Measurements from ENCODE around the gene PTTG1IP. TPM values are rescaled to one million over a fixed set of nuclear protein-coding genes. Genes with fewer than 3 reads are reported as not detected.
A peak's percentile ranks its signal among the peaks of the same experiment; 100 is the strongest.

The PTTG1IP gene
- total and polyA plus RNA-seq, 8 donors, result 61.3 to 253 (median 114) TPM

DNA sequence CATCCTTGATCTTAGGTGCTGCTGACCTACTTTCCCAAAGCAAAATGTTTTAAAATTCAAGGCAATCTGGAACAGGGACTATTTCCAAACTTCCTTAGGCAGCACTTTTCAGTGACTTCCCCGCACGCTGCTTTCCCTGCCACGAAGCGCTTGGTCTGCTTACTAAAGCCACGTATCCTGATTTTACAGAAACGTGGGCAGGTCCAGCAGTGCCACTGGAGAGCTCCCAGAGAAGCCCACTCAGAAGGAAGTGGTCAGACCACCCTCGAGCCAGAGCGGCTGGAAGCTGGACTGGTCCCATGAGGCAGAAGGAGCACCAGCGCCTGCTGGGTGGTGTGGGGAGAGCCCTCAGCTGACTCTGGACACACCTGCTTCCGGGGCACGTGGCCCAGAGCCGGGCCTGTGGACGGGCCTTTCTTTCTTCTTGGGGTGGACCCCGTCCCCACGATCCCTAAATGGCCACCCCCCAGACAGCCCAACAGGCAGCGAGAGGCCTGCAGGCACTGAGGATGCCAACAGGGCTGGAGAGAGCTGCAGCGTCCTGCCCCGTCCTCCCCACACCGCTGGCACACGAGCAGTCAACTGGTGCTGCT is 23.2 kb downstream of the PTTG1IP start:
- peaks cover 37 to 53% (median 46%) of the 10 kb centered on the region in 4 donors for H3K4me1 ChIP-seq
- H3K27me3 ChIP-seq, result peaks cover 0 to 5% (median 0%) of the 10 kb centered on the region in 3 donors
- H3K4me3 ChIP-seq, result no peak overlapping the region
- no peaks in the 10 kb centered on the region for H3K9me3 ChIP-seq
- no peak overlapping the region for H3K27ac ChIP-seq
- DNase-seq, result no peak
- intact Hi-C loops (cut with DNase I; ENCODE audit: low total_unique reads), result no loop called here
- H3K36me3 ChIP-seq, result peaks cover 44 to 77% (median 73%) of the 10 kb centered on the region in 4 donors
- no peak for TF ChIP-seq EP300 (IDR thresholded peaks at IDR 0.05)
- TF ChIP-seq POLR2AphosphoS5 (IDR thresholded peaks at IDR 0.05), result no peak
- 90 to 95% (median 92%) methylated on average over 20 of the region's 20 CpGs for WGBS, 5 donors

- WGBS, 5 donors, result 83 to 95% (median 91%) methylated on average over 12 of the region's 12 CpGs
- peak in 1 of 2 donors; percentile 54 for DNase-seq
- no peaks in the 10 kb centered on the region for H3K9me3 ChIP-seq
- no peak overlapping the region for H3K27ac ChIP-seq
- no peak overlapping the region for H3K4me3 ChIP-seq
- TF ChIP-seq EP300 (IDR thresholded peaks at IDR 0.05) (no peak), POLR2A (IDR thresholded peaks at IDR 0.05) (no peak), POLR2AphosphoS5 (IDR thresholded peaks at IDR 0.05) (no peak), CTCF (IDR thresholded peaks at IDR 0.05) (no peak)
- H3K4me1 ChIP-seq, result peaks cover 41 to 55% (median 48%) of the 10 kb centered on the region in 4 donors
- intact Hi-C loops (cut with DNase I; ENCODE audit: low total_unique reads), result no loop called here
- peaks cover 0 to 9% (median 0%) of the 10 kb centered on the region in 3 donors for H3K27me3 ChIP-seq
- peaks cover 38 to 71% (median 67%) of the 10 kb centered on the region in 4 donors for H3K36me3 ChIP-seq
These were observed 23.8 kb downstream of the PTTG1IP start for GRCh38 chr21:44849616-44850130.

DNA sequence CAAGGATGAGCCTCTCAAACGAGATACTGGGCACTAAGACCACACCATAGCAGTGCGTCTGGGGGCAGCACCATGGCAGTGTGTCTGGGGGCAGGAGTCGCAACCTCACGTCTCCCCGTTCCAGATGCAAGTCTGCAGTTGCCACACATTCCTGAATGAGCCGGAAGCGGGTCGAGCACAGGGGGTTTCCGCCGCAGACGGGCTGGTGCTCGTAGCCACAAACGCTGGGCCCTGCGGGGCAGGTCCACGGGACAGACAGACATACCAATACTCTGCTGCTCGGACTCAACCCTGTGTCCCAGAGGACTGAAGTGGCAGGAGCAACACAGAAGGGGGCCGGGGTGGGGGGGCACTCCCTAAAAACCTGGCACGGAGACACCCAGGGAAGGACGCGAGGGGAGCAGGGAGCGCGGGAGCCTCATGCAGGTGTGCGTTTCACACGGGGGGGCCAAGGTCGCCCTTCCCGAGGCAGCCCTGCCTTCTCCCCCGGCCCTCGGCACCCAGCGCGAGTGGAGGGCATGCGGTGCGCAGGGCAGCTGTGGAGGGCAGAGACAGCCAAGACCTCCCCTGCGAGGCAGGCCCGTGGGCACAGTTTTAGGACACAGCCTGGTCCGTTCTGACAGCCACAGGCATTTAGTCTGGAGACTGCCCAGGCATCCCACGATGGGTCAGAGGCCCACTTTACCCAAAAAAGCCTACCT is 24.5 kb downstream of the PTTG1IP start:
- whole genome bisulfite sequencing, 5 donors, result 85 to 97% (median 96%) methylated on average over 29 to 36 of the region's 36 CpGs
- H3K9me3 ChIP-seq, result no peaks in the 10 kb centered on the region
- H3K27me3 ChIP-seq, result peaks cover 0 to 9% (median 0%) of the 10 kb centered on the region in 3 donors
- peaks cover 31 to 64% (median 60%) of the 10 kb centered on the region in 4 donors for H3K36me3 ChIP-seq
- H3K4me3 ChIP-seq, result no peak overlapping the region
- H3K27ac ChIP-seq, result no peak overlapping the region
- DNase-seq, result no peak
- TF ChIP-seq EP300 (IDR thresholded peaks at IDR 0.05) (no peak), POLR2A (IDR thresholded peaks at IDR 0.05) (no peak), POLR2AphosphoS5 (IDR thresholded peaks at IDR 0.05) (no peak), CTCF (IDR thresholded peaks at IDR 0.05) (no peak)
- intact Hi-C loops (cut with DNase I; ENCODE audit: low total_unique reads), result no loop called here
- peaks cover 38 to 51% (median 43%) of the 10 kb centered on the region in 4 donors for H3K4me1 ChIP-seq

GRCh38 chr21:44847261-44848056 is 26.0 kb downstream of the PTTG1IP start:
- Histone ChIP-seq H3K4me1 (peaks cover 24 to 37% (median 28%) of the 10 kb centered on the region in 4 donors), H3K27me3 (peaks cover 0 to 16% (median 3%) of the 10 kb centered on the region in 3 donors), H3K36me3 (peaks cover 27 to 49% (median 46%) of the 10 kb centered on the region in 4 donors), H3K9me3 (no peaks in the 10 kb centered on the region), H3K27ac (peak overlapping the region in 1 of 5 donors; percentile 59), H3K4me3 (no peak overlapping the region)
- intact Hi-C loops (cut with DNase I; ENCODE audit: low total_unique reads), result no loop called here
- 84 to 88% (median 85%) methylated on average over 24 of the region's 24 CpGs for WGBS, 5 donors
- no peak for TF ChIP-seq POLR2A (IDR thresholded peaks at IDR 0.05)
- no peak for TF ChIP-seq CTCF (IDR thresholded peaks at IDR 0.05)
- no peak for TF ChIP-seq POLR2AphosphoS5 (IDR thresholded peaks at IDR 0.05)
- no peak for TF ChIP-seq EP300 (IDR thresholded peaks at IDR 0.05)
- no peak for DNase-seq

All from stomach (tissue), 9 donors.